Neutrophil (primary cell): Measurements from ENCODE around the gene IPO11.

Experiments
- H3K27ac ChIP-seq: fragments of 200-600 bp; sonication (generic); 2 replicates; pipeline ENCODE4 v1.5.1; 2016; ENCODE audit warnings: mild to moderate bottlenecking, moderate library complexity
- H3K27me3 ChIP-seq: fragments of 200-600 bp; sonication (generic); 2 replicates; pipeline ENCODE4 v1.6.0; 2016; ENCODE audit warnings: mild to moderate bottlenecking
- H3K36me3 ChIP-seq: fragments of 200-600 bp; sonication (generic); 2 replicates; pipeline ENCODE4 v1.5.1; 2017
- H3K4me1 ChIP-seq, 2 experiments: fragments of 200-600 bp in 1 of 2; sonication (generic) in 1 of 2; 1 replicate in 1 of 2; 2 replicates in 1 of 2; pipeline versions ENCODE4 v1.5.1 to v1.6.1; 2013 to 2016; ENCODE audit warnings: low read depth in 1 of 2, low read length in 1 of 2, mild to moderate bottlenecking in 1 of 2, moderate library complexity in 1 of 2; ENCODE audit not compliant: control insufficient read depth in 1 of 2, insufficient read depth in 1 of 2
- H3K4me3 ChIP-seq, 2 experiments: fragments of 200-600 bp in 1 of 2; sonication (generic) in 1 of 2; 1 replicate in 1 of 2; 2 replicates in 1 of 2; pipeline ENCODE4 v1.5.1; 2013 to 2016; ENCODE audit warnings: low read depth in 1 of 2, low read length in 1 of 2, mild to moderate bottlenecking in 1 of 2, moderate library complexity in 1 of 2
- H3K9me3 ChIP-seq: fragments of 200-600 bp; sonication (generic); 2 replicates; pipeline ENCODE4 v1.5.1; 2016
- CTCF ChIP-seq: fragments of 200-600 bp; sonication (generic); IDR thresholded peaks from 2 replicates; pipeline ENCODE4 v1.5.1; 2016; ENCODE audit warnings: antibody characterized with exemption

The IPO11 gene

GRCh38 chr5:62574599-62574998 is 162.0 kb downstream of the IPO11 start:
- no peaks in the 10 kb centered on the region for H3K9me3 ChIP-seq

GRCh38 chr5:62575066-62575465 is 162.5 kb downstream of the IPO11 start:
- TF ChIP-seq CTCF: no peak
- Histone ChIP-seq H3K36me3 (no peaks in the 10 kb centered on the region), H3K9me3 (no peaks in the 10 kb centered on the region), H3K27ac (no peak overlapping the region), H3K4me3 (no peak overlapping the region), H3K27me3 (no peaks in the 10 kb centered on the region), H3K4me1 (peaks cover 16 to 26% of the 10 kb centered on the region in 2 experiments)

More at GRCh38 chr5:62574599-62574998, 162.0 kb downstream of the IPO11 start:
- TF ChIP-seq CTCF: no peak
- no peak overlapping the region for H3K27ac ChIP-seq
- H3K36me3 ChIP-seq: no peaks in the 10 kb centered on the region
- H3K4me1 ChIP-seq: peaks cover 16 to 26% of the 10 kb centered on the region in 2 experiments
- no peak overlapping the region for H3K4me3 ChIP-seq
- no peaks in the 10 kb centered on the region for H3K27me3 ChIP-seq

- H3K4me3 ChIP-seq: no peak overlapping the region
- TF ChIP-seq CTCF: no peak
- no peaks in the 10 kb centered on the region for H3K27me3 ChIP-seq
- H3K36me3 ChIP-seq: no peaks in the 10 kb centered on the region
- peaks cover 17 to 26% of the 10 kb centered on the region in 2 experiments for H3K4me1 ChIP-seq
- H3K27ac ChIP-seq: no peak overlapping the region
- no peaks in the 10 kb centered on the region for H3K9me3 ChIP-seq
These were observed 162.9 kb downstream of the IPO11 start for GRCh38 chr5:62575489-62575888.

GRCh38 chr5:62576570-62577170 is 164.1 kb downstream of the IPO11 start:
- H3K36me3 ChIP-seq: no peaks in the 10 kb centered on the region
- H3K9me3 ChIP-seq: no peaks in the 10 kb centered on the region
- no peak overlapping the region for H3K4me3 ChIP-seq
- peaks cover 25 to 38% of the 10 kb centered on the region in 2 experiments for H3K4me1 ChIP-seq
- no peaks in the 10 kb centered on the region for H3K27me3 ChIP-seq
- TF ChIP-seq CTCF: no peak
- H3K27ac ChIP-seq: no peak overlapping the region

- no peak for TF ChIP-seq CTCF
- Histone ChIP-seq H3K9me3 (no peaks in the 10 kb centered on the region), H3K4me1 (peaks cover 25 to 37% of the 10 kb centered on the region in 2 experiments), H3K27me3 (no peaks in the 10 kb centered on the region), H3K27ac (no peak overlapping the region), H3K36me3 (no peaks in the 10 kb centered on the region), H3K4me3 (no peak overlapping the region)
These were observed 164.9 kb downstream of the IPO11 start for GRCh38 chr5:62577488-62577887.
